ENCODE results near the gene FNDC1. TPM values are rescaled to one million over a fixed set of nuclear protein-coding genes. Genes with fewer than 3 reads are reported as not detected.

Gene FNDC1
- total and polyA plus RNA-seq, 10 of the 15 experiments (the other 5 are each of a cell fraction or from before 2014, with no cell fraction given): not detected

- ChIA-PET RAD21 (ENCODE audit: unreplicated experiment) (no interaction called here), SMC1A (ENCODE audit: uncharacterized antibody, unreplicated experiment) (no interaction called here), CTCF (no interaction called here), POLR2A (no interaction called here)
- no TSS peak for BruUV-seq (replicated peaks)
- H3K4me1 ChIP-seq (ENCODE audit: control insufficient read depth, insufficient read depth, low read length): no peaks in the 10 kb centered on the region
- H3K4me3 ChIP-seq: no peak overlapping the region
- H3K36me3 ChIP-seq (ENCODE audit: control insufficient read depth in 2 of 2, insufficient read depth in 2 of 2, low read length in 1 of 2): no peaks in the 10 kb centered on the region
- in situ Hi-C loops (cut with MboI) (no loop called here), intact Hi-C loops (cut with micrococcal nuclease; ENCODE audit: unreplicated experiment) (no loop called here)
- H2AFZ ChIP-seq (ENCODE audit: control insufficient read depth, low read depth, low read length): no peak overlapping the region
- FAIRE-seq (no peak), DNase-seq (ENCODE audit: low read depth, low spot score) (no peak), ATAC-seq (no peak)
- WGBS (ENCODE audit: insufficient coverage, insufficient replicate concordance, low lambda C conversion rate, missing lambda C conversion rate): 54% methylated on average over 21 of the region's 38 CpGs
- H3K4me2 ChIP-seq (ENCODE audit: control insufficient read depth, insufficient read depth): no peak overlapping the region
- H3K9ac ChIP-seq (ENCODE audit: control insufficient read depth, insufficient read depth, low read length): no peak overlapping the region
- H3K27me3 ChIP-seq (replicated peaks in 1 of 2; ENCODE audit: control insufficient read depth in 2 of 2, insufficient read depth in 2 of 2, low read length in 1 of 2): peaks cover 3 to 4% of the 10 kb centered on the region in 2 experiments; a peak in 3 of 4 replicates
- H3K9me3 ChIP-seq (replicated peaks; ENCODE audit: control insufficient read depth, insufficient read depth, low read length): no peaks in the 10 kb centered on the region
- H3K79me2 ChIP-seq (ENCODE audit: control insufficient read depth, insufficient read depth, low read length): no peaks in the 10 kb centered on the region
- H4K20me1 ChIP-seq (ENCODE audit: control insufficient read depth, insufficient read depth): no peaks in the 10 kb centered on the region
- TF ChIP-seq IRF4 (IDR thresholded peaks at IDR 0.05; ENCODE audit: low read depth, low read length) (no peak), TBL1XR1 (IDR thresholded peaks at IDR 0.05; ENCODE audit: low read depth, low read length) (no peak), CBX3 (IDR thresholded peaks at IDR 0.05; ENCODE audit: borderline replicate concordance, low read depth) (no peak), ZNF217 (IDR thresholded peaks at IDR 0.05) (no peak), NFIC (IDR thresholded peaks at IDR 0.05; ENCODE audit: low read depth, low read length) (no peak), HCFC1 (IDR thresholded peaks at IDR 0.05; ENCODE audit: low read length) (no peak), ELK1 (IDR thresholded peaks at IDR 0.05; ENCODE audit: low read depth, low read length) (no peak), YBX1 (IDR thresholded peaks at IDR 0.05) (no peak), CHD4 (IDR thresholded peaks at IDR 0.05) (no peak), ETV6 (conservative IDR thresholded peaks at IDR 0.05 in 1 of 2, IDR thresholded peaks at IDR 0.05 in 1 of 2; ENCODE audit: borderline replicate concordance in 1 of 2, low read depth in 1 of 2) (no peak)
- H3K27ac ChIP-seq (ENCODE audit: control insufficient read depth, insufficient read depth): no peak overlapping the region
Measured at GRCh38 chr6:159232106-159232645, 63.0 kb downstream of the FNDC1 start.
